HG03159 (cell line): ENCODE results near the gene DNAJB9.

Source experiments
- ATAC-seq: cut with Tn5 transposase; IDR thresholded peaks from one replicate; pipeline ENCODE4 v1.9.1; 2021; ENCODE audit warnings: mild to moderate bottlenecking, moderate library complexity; ENCODE audit not compliant: unreplicated experiment

Gene DNAJB9

DNA sequence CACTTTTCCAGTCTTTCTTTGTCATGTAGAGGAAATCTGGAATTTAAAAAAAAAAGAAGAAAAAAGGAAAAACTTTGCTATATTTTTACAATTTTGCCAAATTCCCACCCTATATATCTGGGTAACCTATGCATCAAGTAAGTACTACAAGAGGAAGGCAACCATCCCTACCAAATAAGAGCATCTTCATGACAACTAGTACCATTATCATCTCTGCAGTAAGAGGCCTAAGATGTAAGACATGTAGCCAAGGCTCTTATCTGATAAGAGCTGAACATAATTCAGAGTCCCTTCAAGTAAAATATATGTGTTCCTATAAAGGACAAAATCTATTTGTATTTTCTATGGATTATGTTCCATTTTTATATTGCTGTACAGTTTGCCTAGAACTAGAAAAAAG is 3.7 kb upstream of the DNAJB9 start:
- ATAC-seq: no peak

- no peak for ATAC-seq
These were observed 783 bp upstream of the DNAJB9 start for GRCh38 chr7:108568801-108569380.

DNA sequence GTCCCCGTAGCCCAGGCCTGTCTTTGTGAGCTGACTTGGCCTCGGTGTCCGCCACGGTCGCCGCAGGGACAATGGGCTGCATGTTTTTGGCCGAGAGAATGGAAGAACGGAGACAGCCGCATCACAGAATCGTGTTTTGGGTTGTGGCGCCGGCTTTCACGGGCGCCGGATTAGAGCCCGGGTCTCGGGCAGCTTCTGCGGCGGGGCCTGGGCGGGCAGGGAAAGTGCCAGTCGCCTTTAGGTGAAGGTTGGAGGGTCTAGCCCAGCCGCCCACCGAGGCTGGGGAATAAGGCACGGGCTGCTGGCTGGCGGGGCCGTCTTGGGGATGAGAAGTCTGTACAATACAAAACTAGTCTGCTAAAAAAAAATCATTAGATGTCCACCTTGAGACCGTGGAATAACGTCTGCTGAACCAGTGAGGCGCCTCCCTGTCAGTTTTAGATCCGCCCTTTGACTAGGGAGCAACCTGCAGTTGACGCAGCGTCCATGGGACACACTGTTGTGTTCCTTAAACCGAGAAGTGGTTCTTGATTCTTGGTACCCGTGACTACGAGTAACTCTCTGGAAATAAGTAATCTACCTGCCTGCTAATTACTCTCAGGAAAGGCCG is 577 bp downstream of the DNAJB9 start:
- ATAC-seq: peak; percentile 13

DNA sequence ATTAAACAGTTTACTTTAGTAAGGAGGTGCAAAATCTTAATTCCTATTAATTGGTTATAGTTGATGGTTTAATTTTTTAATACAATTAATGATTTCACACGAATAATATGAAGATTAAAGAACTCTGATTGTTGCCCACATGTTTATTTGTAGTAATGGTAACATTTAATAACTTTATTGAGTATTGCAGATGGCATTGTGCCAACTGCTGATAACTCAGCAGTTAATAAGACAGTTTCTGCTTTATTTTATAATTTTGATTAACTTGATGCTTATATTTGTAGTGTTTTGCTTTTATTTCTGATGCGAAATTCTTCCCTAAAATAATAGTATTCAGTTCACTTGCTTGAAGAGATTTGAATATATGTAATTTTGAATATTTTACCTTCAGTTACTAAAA is 2.8 kb downstream of the DNAJB9 start:
- no peak for ATAC-seq

GRCh38 chr7:108575156-108575555 is 5.5 kb downstream of the DNAJB9 start:
- ATAC-seq: no peak

- ATAC-seq: no peak
These were observed 6.4 kb downstream of the DNAJB9 start for GRCh38 chr7:108576116-108576515.

GRCh38 chr7:108578937-108579336 is 9.3 kb downstream of the DNAJB9 start:
- no peak for ATAC-seq

DNA sequence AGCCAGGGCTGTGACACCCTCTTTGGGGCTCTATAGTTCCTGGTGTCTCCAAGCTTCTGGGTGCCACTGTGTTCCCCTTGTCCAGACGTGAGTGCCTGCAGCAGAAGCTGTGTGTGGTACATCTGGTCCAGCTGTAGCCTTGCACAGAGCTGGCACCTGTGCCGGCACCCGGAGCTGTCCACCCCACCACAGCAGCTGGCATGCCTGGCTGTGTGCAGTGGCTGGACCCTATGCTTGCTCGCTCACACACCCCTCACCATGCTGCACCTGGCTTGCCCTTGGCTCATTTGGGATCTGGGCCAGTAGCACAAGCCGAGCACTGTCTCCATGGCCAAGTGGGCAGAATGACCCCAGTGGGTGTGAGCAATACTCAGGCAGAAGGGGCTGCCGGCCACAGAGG is 10.6 kb downstream of the DNAJB9 start:
- ATAC-seq: no peak

- ATAC-seq: no peak
These were observed 12.2 kb downstream of the DNAJB9 start for GRCh38 chr7:108581655-108582491.

DNA sequence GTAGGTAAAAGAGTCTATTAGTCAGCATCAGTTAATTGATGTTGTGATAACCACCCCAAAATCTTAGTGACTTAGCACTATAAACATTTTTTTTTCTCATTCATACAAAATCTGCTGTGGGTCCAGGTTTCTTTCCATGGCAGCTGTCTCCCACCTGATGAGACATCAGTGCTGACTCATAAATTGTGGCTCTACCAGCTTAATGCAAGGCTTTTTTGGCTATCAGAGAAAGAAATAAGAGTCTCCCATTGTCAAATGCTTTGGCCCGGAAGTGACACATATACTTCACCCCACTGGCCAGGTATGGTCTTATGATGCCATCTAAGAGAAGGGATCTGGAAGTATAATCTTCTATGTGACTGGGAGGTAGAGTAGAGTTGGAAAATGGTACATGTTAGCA is 14.5 kb downstream of the DNAJB9 start:
- no peak for ATAC-seq

DNA sequence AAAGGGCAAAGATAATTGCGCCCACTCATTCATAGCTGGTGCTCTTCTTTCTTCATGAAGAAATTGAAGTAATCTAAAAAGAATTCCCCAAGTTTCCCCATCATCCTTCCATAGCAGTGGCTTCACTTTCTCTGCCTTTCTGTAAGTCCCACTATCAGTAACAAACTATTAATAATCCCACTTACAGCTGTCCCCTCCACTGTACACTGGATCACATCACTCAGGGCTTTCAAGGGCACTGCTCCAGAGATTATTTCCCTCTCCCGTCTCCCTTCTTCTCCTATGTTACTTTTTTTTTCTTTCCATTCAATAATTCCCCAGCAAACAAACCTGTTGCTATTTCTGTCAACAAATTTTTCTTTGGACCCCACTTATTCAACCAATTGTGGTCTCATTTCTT is 16.2 kb downstream of the DNAJB9 start:
- no peak for ATAC-seq

GRCh38 chr7:108586274-108586710 is 16.6 kb downstream of the DNAJB9 start:
- ATAC-seq: no peak

- no peak for ATAC-seq
These were observed 19.5 kb downstream of the DNAJB9 start for GRCh38 chr7:108589199-108589598.

DNA sequence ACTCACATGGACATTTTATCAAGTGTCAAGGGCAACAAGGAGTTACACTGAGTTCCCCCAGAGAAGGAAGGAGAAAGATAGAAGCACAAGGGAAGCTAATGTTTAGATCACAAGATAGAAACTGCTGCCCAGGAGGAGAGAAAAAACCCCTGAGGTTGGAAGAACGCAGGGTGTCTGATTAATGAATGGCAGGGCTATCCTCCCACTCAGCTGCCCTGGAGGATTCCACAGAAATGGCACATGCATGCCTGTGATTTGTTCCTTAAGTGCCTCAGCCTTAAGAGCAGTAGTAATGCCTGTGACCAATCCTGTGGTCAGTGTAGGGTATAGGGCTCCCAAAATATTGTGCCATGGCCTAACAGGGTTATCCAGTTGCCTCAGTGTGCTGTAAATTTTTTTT is 20.2 kb downstream of the DNAJB9 start:
- no peak for ATAC-seq

- ATAC-seq: no peak
These were observed 20.9 kb downstream of the DNAJB9 start for GRCh38 chr7:108590606-108591005.

DNA sequence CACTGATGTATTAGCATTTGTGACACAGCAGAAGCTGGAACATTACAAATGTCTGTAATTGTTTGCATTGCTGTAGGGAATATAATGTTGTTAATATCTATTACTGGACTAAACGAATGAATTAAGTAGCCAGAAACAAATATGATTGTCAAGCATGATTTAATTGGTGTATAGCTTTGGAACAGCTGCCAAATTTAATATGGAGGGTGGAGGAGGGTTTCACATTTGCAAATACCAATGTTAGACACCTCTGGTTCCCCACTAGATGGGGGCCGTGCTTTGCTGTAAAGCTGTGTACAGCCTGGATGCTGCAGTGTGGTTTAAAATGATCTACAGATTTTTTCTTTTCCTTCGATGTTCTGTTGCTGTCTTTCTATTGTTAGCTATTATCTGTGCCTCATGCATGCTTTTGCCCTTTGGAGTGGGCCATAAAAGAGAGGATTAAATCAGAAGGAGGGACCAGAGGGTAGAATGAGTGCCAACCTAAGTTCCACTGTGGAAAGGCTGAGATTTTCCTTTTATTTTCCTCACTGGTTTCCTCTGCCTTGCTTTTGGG is 23.1 kb downstream of the DNAJB9 start:
- no peak for ATAC-seq

DNA sequence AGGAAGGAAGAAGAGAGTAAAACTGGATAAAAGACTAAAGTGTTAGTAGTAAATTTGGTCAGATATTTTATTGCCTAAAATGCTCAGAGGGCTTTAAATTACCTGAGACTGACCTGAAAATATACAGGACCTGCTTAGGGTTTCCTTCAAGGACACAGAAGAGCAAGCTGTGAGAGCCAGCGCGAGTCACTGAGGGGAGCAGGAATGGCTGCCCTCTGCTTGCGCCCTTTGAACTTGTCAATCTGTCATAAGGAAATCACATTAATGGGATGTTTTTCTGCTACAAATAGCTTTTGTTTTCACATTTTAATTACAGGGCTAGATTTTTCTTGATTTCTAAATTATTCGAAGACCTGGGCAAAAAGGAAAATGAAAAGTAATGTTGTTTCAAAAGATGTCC is 26.9 kb downstream of the DNAJB9 start:
- ATAC-seq: no peak

DNA sequence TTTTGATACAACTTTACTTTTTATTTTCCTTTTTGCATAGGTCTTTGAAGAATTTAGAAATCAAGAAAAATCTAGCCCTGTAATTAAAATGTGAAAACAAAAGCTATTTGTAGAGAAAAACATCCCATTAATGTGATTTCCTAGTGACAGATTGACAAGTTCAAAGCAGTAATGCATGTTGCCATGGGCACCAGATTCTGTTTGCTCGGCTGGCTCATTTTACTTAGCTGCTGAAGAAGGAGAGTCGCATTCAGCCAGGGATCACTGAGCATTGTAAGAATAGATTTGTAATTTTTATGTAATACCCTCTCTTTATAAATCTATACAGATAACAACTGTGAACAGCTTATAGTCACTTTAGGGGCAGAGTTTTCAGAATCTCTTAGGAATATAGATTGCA is 28.5 kb downstream of the DNAJB9 start:
- no peak for ATAC-seq

DNA sequence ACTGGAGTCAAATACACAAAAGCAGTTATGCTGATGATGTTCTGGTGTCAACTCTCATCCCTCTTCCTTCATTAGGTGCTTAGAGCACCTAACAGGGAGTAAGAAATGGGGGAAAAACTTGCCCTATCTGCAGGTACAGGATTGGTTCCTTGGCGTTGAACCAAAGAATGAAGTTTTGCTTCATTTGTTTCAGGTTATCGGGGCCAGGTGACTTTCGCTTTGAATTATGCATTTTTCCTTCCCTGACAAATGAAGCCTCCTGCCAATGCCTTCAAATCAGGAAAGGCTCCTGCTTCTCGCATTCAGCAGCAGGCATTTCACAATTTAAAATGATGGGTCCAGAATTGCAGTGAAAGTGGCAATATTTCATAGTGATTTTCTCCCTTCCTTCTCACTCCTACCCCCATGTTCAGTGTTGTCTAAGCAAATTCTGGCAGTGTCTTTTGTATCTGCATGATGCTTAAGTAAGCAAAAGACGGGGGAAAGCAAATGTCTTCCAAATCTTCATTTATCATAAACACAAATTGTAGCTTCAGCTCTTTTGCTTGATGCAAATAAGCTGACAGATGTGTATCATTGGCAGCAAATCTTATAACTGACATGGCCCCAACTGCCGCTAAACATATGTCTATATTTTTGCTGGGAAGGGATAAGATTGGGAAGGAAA is 29.4 kb downstream of the DNAJB9 start:
- no peak for ATAC-seq

DNA sequence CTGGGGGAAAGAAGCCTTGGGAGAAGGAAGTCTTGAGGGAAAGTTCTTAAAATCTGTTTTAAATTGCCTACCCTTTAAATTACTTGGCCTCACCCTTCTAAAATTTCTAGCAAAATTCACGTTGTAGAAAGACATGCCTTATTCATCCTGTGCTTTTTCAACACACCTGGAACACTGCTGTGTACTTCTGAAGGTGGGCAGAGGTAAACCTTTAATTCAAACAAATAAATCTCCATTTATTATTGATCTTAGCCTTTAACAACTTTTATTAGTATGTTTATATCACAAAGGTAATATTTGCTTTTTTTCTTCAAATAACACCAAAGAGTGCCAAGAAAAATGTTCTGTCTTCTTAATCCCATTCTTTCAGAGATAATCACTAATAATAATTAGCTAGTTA is 30.7 kb downstream of the DNAJB9 start:
- no peak for ATAC-seq

GRCh38 chr7:108603656-108604306 is 34.1 kb downstream of the DNAJB9 start:
- no peak for ATAC-seq
